BJ (cell line): Measurements from ENCODE around the gene KIF1A. TPM values are rescaled to one million over a fixed set of nuclear protein-coding genes. Genes with fewer than 3 reads are reported as not detected.

Experiments used
- CTCF ChIA-PET: fragments of 350-600 bp; formaldehyde crosslinking; extraction: SDS; loops from one replicate; lab custom pipeline; 2021; ENCODE audit warnings: antibody characterized with exemption, inconsistent platforms; lab: Yijun Ruan, JAX
- POLR2A ChIA-PET: fragments of 300-600 bp; sonication (Branson Sonifier 250); formaldehyde crosslinking; extraction: SDS; loops from one replicate; lab custom pipeline; 2021; ENCODE audit warnings: antibody characterized with exemption; lab: Charles Lee
- DNase-seq: peaks from one replicate; pipeline ENCODE4 v3.0.0-alpha.2; 2011; ENCODE audit warnings: low read depth
- H3K27me3 ChIP-seq: 2 replicates; pipeline ENCODE4 v1.6.0; 2011; ENCODE audit warnings: low read length; ENCODE audit not compliant: control insufficient read depth, insufficient read depth
- H3K36me3 ChIP-seq: 2 replicates; pipeline ENCODE4 v1.5.1; 2011; ENCODE audit warnings: low read length; ENCODE audit not compliant: control insufficient read depth, insufficient read depth
- H3K4me3 ChIP-seq: 2 replicates; pipeline ENCODE4 v1.5.1; 2011; ENCODE audit warnings: low read depth, mild to moderate bottlenecking, control low read depth, low read length
- CTCF ChIP-seq: IDR thresholded peaks from 2 replicates; pipeline ENCODE4 v1.5.1; 2011; ENCODE audit warnings: low read depth, mild to moderate bottlenecking, control low read depth, inconsistent platforms, low read length, moderate library complexity; ENCODE audit not compliant: insufficient read depth
- polyA plus RNA-seq: library from polyadenylated mRNA; depleted of rRNA; stranded (reverse); fragments of >200 nt; gene quantifications from 2 replicates; pipeline ENCODE4 v1.2.3, GENCODE V29; 2011

KIF1A gene
- polyA plus RNA-seq, 1 experiment, result 0.01 TPM

- TF ChIP-seq CTCF, result no peak
- DNase-seq, result no peak
- CTCF ChIA-PET, result interaction anchor here (1.7 kb wide), 1 partner anchor 16 kb away, joined by 9 read pairs; no protein-coding TSS in a partner anchor
- POLR2A ChIA-PET, result no interaction called here
- Histone ChIP-seq H3K4me3 (no peak overlapping the region), H3K27me3 (peaks cover 13% of the 10 kb centered on the region), H3K36me3 (no peaks in the 10 kb centered on the region)
Measured at GRCh38 chr2:240835528-240835927, 15.5 kb upstream of the KIF1A start.

GRCh38 chr2:240834377-240834975 lies 14.5 kb upstream of the KIF1A start:
- no peak for TF ChIP-seq CTCF
- ChIA-PET POLR2A (no interaction called here), CTCF (interaction anchor here (1.4 to 1.8 kb wide), 2 partner anchors 17 to 320 kb away, joined by 4 to 8 read pairs; no protein-coding TSS in a partner anchor)
- H3K36me3 ChIP-seq, result no peaks in the 10 kb centered on the region
- H3K27me3 ChIP-seq, result peaks cover 13% of the 10 kb centered on the region
- no peak for DNase-seq
- no peak overlapping the region for H3K4me3 ChIP-seq

GRCh38 chr2:240833724-240834285 lies 13.8 kb upstream of the KIF1A start:
- Histone ChIP-seq H3K4me3 (no peak overlapping the region), H3K36me3 (no peaks in the 10 kb centered on the region), H3K27me3 (peaks cover 13% of the 10 kb centered on the region)
- no peak for DNase-seq
- ChIA-PET POLR2A (no interaction called here), CTCF (interaction anchor here (1.4 to 1.8 kb wide), 2 partner anchors 18 to 320 kb away, joined by 4 to 8 read pairs; no protein-coding TSS in a partner anchor)
- TF ChIP-seq CTCF, result no peak

GRCh38 chr2:240832921-240833494 lies 13.0 kb upstream of the KIF1A start:
- ChIA-PET CTCF (interaction anchor here (0.9 to 1.4 kb wide), 3 partner anchors 17 to 319 kb away, joined by 3 to 4 read pairs (median 4); no protein-coding TSS in a partner anchor), POLR2A (no interaction called here)
- no peak for TF ChIP-seq CTCF
- Histone ChIP-seq H3K4me3 (no peak overlapping the region), H3K36me3 (no peaks in the 10 kb centered on the region), H3K27me3 (peaks cover 13% of the 10 kb centered on the region)
- DNase-seq, result no peak

- peak; percentile 31 for DNase-seq
- Histone ChIP-seq H3K4me3 (peak overlapping the region; percentile 27), H3K27me3 (peaks cover 8% of the 10 kb centered on the region), H3K36me3 (no peaks in the 10 kb centered on the region)
- CTCF ChIA-PET, result interaction anchor here (0.7 to 1.0 kb wide), 3 partner anchors 17 to 158 kb away, joined by 3 to 4 read pairs (median 3); no protein-coding TSS in a partner anchor
- no peak for TF ChIP-seq CTCF
- POLR2A ChIA-PET, result no interaction called here
Measured at GRCh38 chr2:240832205-240832727, 12.2 kb upstream of the KIF1A start.
